Testis (tissue), 2 donors: ENCODE results near the gene MAOB.

Experiments
- POLR2A ChIP-seq: fragments of 450-650 bp; IDR thresholded peaks from one replicate; pipeline ENCODE4 v1.6.1; 2017; ENCODE audit warnings: antibody characterized with exemption, mild to moderate bottlenecking, moderate library complexity
- TF ChIP-seq, protein P1 (sequence below), 3 experiments: fragments of 450-650 bp in 2 of 3; fragments of 200-600 bp in 1 of 3; sonication (generic) in 1 of 3; IDR thresholded peaks; one replicate each; pipeline ENCODE4 v1.5.1; 2016 to 2019; ENCODE audit warnings: antibody characterized with exemption in 3 of 3, mild to moderate bottlenecking in 2 of 3, moderate library complexity in 1 of 3

DNA sequence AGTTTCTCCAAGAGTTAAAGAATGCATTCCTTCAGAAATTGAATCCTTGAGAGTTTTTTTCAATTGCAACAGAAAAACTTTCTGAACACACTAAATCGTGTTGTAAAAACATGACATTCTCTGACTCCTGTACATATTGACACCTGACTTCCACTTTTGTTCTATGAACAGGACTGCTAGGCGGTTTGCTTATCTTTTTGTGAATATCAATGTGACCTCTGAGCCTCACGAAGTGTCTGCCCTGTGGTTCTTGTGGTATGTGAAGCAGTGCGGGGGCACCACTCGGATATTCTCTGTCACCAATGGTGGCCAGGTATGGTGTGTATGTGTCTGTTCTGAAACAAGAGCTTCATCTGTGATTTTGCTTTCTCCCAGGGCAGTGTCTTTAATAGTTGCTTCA is 154.2 kb downstream of the MAOB start:
- TF ChIP-seq, protein P1, sequence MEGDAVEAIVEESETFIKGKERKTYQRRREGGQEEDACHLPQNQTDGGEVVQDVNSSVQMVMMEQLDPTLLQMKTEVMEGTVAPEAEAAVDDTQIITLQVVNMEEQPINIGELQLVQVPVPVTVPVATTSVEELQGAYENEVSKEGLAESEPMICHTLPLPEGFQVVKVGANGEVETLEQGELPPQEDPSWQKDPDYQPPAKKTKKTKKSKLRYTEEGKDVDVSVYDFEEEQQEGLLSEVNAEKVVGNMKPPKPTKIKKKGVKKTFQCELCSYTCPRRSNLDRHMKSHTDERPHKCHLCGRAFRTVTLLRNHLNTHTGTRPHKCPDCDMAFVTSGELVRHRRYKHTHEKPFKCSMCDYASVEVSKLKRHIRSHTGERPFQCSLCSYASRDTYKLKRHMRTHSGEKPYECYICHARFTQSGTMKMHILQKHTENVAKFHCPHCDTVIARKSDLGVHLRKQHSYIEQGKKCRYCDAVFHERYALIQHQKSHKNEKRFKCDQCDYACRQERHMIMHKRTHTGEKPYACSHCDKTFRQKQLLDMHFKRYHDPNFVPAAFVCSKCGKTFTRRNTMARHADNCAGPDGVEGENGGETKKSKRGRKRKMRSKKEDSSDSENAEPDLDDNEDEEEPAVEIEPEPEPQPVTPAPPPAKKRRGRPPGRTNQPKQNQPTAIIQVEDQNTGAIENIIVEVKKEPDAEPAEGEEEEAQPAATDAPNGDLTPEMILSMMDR (IDR thresholded peaks at IDR 0.05), result no peak
- TF ChIP-seq POLR2A, result no peak
